Thymus (tissue), 11 donors: ENCODE data around the gene METRNL. TPM values are rescaled to one million over a fixed set of nuclear protein-coding genes. Genes with fewer than 3 reads are reported as not detected.

Experiments used
- DNase-seq, 9 donors: peaks; one replicate each; pipeline ENCODE4 v3.0.0-alpha.2; 2013; ENCODE audit warnings: low spot score in 9 of 9, low read depth in 6 of 9, missing footprints in 1 of 9
- H3K27ac ChIP-seq, 2 donors: one replicate each; pipeline ENCODE4 v1.5.1; 2013; ENCODE audit warnings: control low read depth in 1 of 2, low read depth in 1 of 2, low read length in 1 of 2, mild to moderate bottlenecking in 1 of 2, moderate library complexity in 1 of 2
- H3K27me3 ChIP-seq, 2 donors: one replicate each; pipeline ENCODE4 v1.5.1; 2013; ENCODE audit warnings: low read length in 1 of 2; ENCODE audit not compliant: control insufficient read depth in 2 of 2, insufficient read depth in 1 of 2
- H3K36me3 ChIP-seq, 2 donors: one replicate each; pipeline ENCODE4 v1.5.1; 2013; ENCODE audit warnings: low read length in 1 of 2, mild to moderate bottlenecking in 1 of 2, moderate library complexity in 1 of 2; ENCODE audit not compliant: control insufficient read depth in 2 of 2, insufficient read depth in 2 of 2
- H3K4me1 ChIP-seq, 2 donors: one replicate each; pipeline ENCODE4 v1.5.1; 2013; ENCODE audit warnings: low read length in 2 of 2; ENCODE audit not compliant: control insufficient read depth in 2 of 2, insufficient read depth in 2 of 2
- H3K4me3 ChIP-seq, 2 donors: one replicate each; pipeline ENCODE4 v1.5.1; 2013; ENCODE audit warnings: low read length in 2 of 2, control low read depth in 1 of 2, mild to moderate bottlenecking in 1 of 2
- H3K9me3 ChIP-seq, 2 donors: one replicate each; pipeline ENCODE4 v1.5.1; 2013; ENCODE audit warnings: low read length in 1 of 2, mild to moderate bottlenecking in 1 of 2; ENCODE audit not compliant: control insufficient read depth in 2 of 2, insufficient read depth in 1 of 2
- WGBS: extraction: QIAGEN DNeasy Blood & Tissue Kit; methylation state at CpG from one replicate; pipeline ENCODE4 v1.1.7; 2013; 5-methylcytosine and 5-hydroxymethylcytosine counted together
- polyA plus RNA-seq: library from polyadenylated mRNA; stranded (reverse); fragments of 200-250 nt; gene quantifications from one replicate; pipeline ENCODE4 v1.2.3, GENCODE V29; 2013
- total RNA-seq: library from RNA; stranded (reverse); fragments of 120-200 nt; gene quantifications from one replicate; pipeline ENCODE4 v1.2.4, GENCODE V29; 2013
- donor health status: healthy.

The METRNL gene
- total and polyA plus RNA-seq, 2 donors: 7.7 to 42.8 TPM

DNA sequence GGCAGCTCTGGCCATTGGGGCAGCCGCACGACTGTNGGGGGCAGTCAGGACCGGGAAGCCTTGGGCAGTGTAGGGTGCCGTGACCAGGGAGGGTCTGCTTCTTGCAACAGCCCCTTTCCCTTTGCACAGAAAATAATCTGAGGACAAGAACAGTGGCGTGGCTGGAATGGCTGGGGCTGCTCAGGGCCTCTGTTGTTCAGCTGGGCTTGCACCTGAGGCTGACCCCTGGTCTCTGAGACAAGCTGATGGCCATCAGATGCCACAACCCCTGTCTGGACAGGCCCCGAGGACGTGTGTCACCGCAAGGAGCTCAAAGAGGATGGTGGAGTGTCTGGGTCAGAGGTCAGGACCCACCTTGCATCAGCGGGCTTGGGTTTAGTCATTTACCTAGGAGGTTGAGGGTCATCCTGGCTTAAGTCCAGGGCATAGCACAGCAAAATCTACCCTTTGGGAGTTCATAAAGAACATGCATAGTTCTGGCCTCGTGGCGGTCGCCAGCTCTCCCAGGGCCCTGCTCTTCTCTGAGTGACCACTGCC, 46.9 kb downstream of the METRNL start:
- no peaks in the 10 kb centered on the region for H3K36me3 ChIP-seq
- WGBS: 94% methylated on average over 12 of the region's 12 CpGs
- DNase-seq: no peak
- peaks cover 8 to 40% of the 10 kb centered on the region in 2 donors for H3K27me3 ChIP-seq
- peaks cover 0 to 3% of the 10 kb centered on the region in 2 donors for H3K4me1 ChIP-seq
- peaks cover 0 to 5% of the 10 kb centered on the region in 2 donors for H3K9me3 ChIP-seq
- no peak overlapping the region for H3K4me3 ChIP-seq
- no peak overlapping the region for H3K27ac ChIP-seq

- Histone ChIP-seq H3K27me3 (peaks cover 3 to 29% of the 10 kb centered on the region in 2 donors), H3K27ac (no peak overlapping the region), H3K4me3 (no peak overlapping the region), H3K9me3 (peaks cover 0 to 5% of the 10 kb centered on the region in 2 donors), H3K4me1 (peaks cover 0 to 3% of the 10 kb centered on the region in 2 donors), H3K36me3 (no peaks in the 10 kb centered on the region)
- 91% methylated on average over 16 of the region's 16 CpGs for WGBS
- DNase-seq: no peak
Measured at GRCh38 chr17:83127431-83128160, 48.2 kb downstream of the METRNL start.

GRCh38 chr17:83128306-83129240, 49.2 kb downstream of the METRNL start:
- WGBS: 96% methylated on average over 32 of the region's 32 CpGs
- H3K4me1 ChIP-seq: peaks cover 0 to 3% of the 10 kb centered on the region in 2 donors
- DNase-seq: no peak

GRCh38 chr17:83129676-83130075, 50.3 kb downstream of the METRNL start:
- Histone ChIP-seq H3K4me3 (no peak overlapping the region), H3K9me3 (peaks cover 0 to 5% of the 10 kb centered on the region in 2 donors), H3K27me3 (peaks cover 0 to 18% of the 10 kb centered on the region in 2 donors), H3K36me3 (no peaks in the 10 kb centered on the region), H3K4me1 (peaks cover 0 to 3% of the 10 kb centered on the region in 2 donors), H3K27ac (no peak overlapping the region)
- 96% methylated on average over 12 of the region's 12 CpGs for WGBS
- DNase-seq: no peak

More at GRCh38 chr17:83128306-83129240, 49.2 kb downstream of the METRNL start:
- H3K36me3 ChIP-seq: no peaks in the 10 kb centered on the region
- no peak overlapping the region for H3K27ac ChIP-seq
- peaks cover 0 to 5% of the 10 kb centered on the region in 2 donors for H3K9me3 ChIP-seq
- H3K27me3 ChIP-seq: peaks cover 3 to 25% of the 10 kb centered on the region in 2 donors
- H3K4me3 ChIP-seq: no peak overlapping the region

GRCh38 chr17:83131401-83132011, 52.1 kb downstream of the METRNL start:
- Histone ChIP-seq H3K27ac (no peak overlapping the region), H3K27me3 (peaks cover 0 to under 1% of the 10 kb centered on the region in 2 donors), H3K9me3 (no peaks in the 10 kb centered on the region), H3K36me3 (no peaks in the 10 kb centered on the region), H3K4me1 (no peaks in the 10 kb centered on the region), H3K4me3 (no peak overlapping the region)
- DNase-seq: no peak
- 97% methylated on average over 14 of the region's 14 CpGs for WGBS

- DNase-seq: no peak
- no peaks in the 10 kb centered on the region for H3K36me3 ChIP-seq
- H3K4me3 ChIP-seq: no peak overlapping the region
- H3K27ac ChIP-seq: no peak overlapping the region
- no peaks in the 10 kb centered on the region for H3K4me1 ChIP-seq
- H3K9me3 ChIP-seq: no peaks in the 10 kb centered on the region
- 81% methylated on average over 21 of the region's 21 CpGs for WGBS
- peaks cover 0 to 3% of the 10 kb centered on the region in 2 donors for H3K27me3 ChIP-seq
Measured at GRCh38 chr17:83132251-83133081, 53.1 kb downstream of the METRNL start.

GRCh38 chr17:83133302-83134121, 54.1 kb downstream of the METRNL start:
- 95% methylated on average over 16 of the region's 16 CpGs for WGBS
- DNase-seq: no peak
- Histone ChIP-seq H3K36me3 (no peaks in the 10 kb centered on the region), H3K27me3 (peaks cover 0 to 3% of the 10 kb centered on the region in 2 donors), H3K4me3 (no peak overlapping the region), H3K9me3 (no peaks in the 10 kb centered on the region), H3K27ac (no peak overlapping the region), H3K4me1 (no peaks in the 10 kb centered on the region)
